ENCODE measurements around the gene CNN3. TPM values are rescaled to one million over a fixed set of nuclear protein-coding genes. Genes with fewer than 3 reads are reported as not detected.

CNN3 gene
- total RNA-seq, 2 donors from 2014 or later = 79.4 to 83.1 TPM

DNA sequence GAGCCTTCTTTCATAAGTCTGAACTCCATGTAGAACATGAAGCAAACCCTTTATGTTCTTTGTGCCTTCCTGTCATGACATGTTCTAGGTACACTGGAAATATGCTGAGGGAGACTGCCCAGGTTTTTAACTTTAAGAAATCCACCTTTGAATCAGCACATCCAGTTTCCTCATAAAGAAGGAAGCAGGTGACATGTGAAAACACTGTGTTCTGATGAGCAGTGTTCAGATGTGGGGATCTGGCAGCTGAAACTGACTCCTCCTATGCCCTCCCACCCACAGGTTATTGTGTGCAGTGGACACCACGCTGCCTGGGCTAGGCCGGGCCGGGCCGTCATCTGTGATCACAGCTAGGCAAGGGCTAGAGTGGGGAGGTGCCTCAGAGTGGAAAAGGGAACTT lies 51.1 kb downstream of the CNN3 start:
- intact Hi-C loops (cut with DNase I) = no loop called here
- Histone ChIP-seq H3K27ac (no peak overlapping the region), H3K27me3 (no peaks in the 10 kb centered on the region), H3K36me3 (replicated peaks in 1 of 2; ENCODE audit: insufficient read depth in 1 of 2, low read depth in 2 of 2) (peaks cover 0 to 8% of the 10 kb centered on the region in 2 donors), H3K4me1 (no peaks in the 10 kb centered on the region), H3K4me3 (no peak overlapping the region), H3K9me3 (no peaks in the 10 kb centered on the region)
- ATAC-seq = no peak
- TF ChIP-seq, protein P1, sequence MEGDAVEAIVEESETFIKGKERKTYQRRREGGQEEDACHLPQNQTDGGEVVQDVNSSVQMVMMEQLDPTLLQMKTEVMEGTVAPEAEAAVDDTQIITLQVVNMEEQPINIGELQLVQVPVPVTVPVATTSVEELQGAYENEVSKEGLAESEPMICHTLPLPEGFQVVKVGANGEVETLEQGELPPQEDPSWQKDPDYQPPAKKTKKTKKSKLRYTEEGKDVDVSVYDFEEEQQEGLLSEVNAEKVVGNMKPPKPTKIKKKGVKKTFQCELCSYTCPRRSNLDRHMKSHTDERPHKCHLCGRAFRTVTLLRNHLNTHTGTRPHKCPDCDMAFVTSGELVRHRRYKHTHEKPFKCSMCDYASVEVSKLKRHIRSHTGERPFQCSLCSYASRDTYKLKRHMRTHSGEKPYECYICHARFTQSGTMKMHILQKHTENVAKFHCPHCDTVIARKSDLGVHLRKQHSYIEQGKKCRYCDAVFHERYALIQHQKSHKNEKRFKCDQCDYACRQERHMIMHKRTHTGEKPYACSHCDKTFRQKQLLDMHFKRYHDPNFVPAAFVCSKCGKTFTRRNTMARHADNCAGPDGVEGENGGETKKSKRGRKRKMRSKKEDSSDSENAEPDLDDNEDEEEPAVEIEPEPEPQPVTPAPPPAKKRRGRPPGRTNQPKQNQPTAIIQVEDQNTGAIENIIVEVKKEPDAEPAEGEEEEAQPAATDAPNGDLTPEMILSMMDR (IDR thresholded peaks at IDR 0.05) = no peak
- TF ChIP-seq POLR2A (IDR thresholded peaks at IDR 0.05) = no peak
- 82 to 97% methylated on average over 4 of the region's 4 CpGs for WGBS, 2 donors
- DNase-seq = no peak

DNA sequence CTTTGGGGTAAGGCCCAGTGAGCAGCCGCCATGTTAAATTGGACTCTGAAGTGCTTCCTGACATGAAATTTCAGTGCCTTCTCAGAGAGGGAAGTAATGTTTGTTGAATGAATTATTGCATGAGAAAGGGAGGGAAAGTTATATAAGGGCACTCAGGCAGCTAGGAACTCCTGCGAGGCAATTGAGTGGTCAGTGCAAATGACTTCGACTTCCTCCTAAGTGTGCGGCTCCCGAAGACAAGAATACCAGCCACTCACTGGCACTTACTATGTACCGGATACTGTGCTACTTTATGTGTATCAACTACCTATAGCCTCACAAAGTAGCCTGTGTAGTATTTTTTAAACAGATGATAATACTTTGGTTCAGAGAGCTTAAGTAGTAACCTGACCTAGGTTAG lies 52.5 kb downstream of the CNN3 start:
- 92 to 95% methylated on average over 6 of the region's 6 CpGs for WGBS, 2 donors
- no peak for ATAC-seq
- H3K27ac ChIP-seq = no peak overlapping the region
- H3K27me3 ChIP-seq = no peaks in the 10 kb centered on the region
- TF ChIP-seq, protein P1 (IDR thresholded peaks at IDR 0.05) = no peak
- no peak for TF ChIP-seq POLR2A (IDR thresholded peaks at IDR 0.05)
- intact Hi-C loops (cut with DNase I) = no loop called here
- H3K4me3 ChIP-seq = no peak overlapping the region
- H3K9me3 ChIP-seq = no peaks in the 10 kb centered on the region
- no peak for DNase-seq
- peaks cover 0 to 8% of the 10 kb centered on the region in 2 donors for H3K36me3 ChIP-seq (replicated peaks in 1 of 2; ENCODE audit: insufficient read depth in 1 of 2, low read depth in 2 of 2)
- no peaks in the 10 kb centered on the region for H3K4me1 ChIP-seq

DNA sequence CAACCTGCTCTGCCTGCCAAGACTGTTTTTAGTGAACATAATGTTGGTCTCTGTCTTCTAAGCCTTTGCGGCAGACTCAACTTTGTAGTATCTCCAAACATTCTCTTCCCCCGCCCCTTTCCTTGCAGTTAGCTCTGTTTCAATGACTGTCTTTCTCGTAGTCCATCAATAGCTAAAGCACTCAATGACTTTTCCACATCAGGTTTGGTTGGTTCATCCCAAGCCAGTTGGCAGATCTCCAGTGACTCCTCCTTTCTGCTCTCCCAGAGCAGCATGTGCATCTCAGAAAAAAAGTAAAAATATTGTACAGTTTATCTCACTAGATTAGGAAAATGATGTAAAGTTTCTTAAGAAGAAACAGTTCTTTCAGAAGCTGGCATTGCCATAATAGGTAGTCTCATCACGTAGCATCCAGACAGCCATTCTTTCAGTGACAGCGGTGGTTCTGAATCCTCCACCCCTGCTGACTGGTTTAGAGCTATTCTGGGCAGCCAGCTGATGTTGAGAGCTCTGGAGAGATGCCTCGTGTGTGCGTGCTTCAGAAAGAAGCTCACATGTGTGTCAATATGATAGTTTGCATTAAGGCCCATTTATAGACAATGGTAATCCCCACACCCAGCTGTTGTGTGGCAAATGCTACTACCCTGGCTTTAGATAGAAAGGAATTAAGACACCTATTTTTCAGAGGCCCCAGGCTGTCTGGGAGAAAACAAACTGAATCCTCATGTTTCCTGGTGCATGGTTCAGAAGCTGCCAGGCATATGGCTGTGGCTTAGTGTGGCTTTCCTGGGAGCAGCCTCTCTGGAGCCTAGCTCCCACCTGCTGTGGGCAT lies 53.2 kb downstream of the CNN3 start:
- Histone ChIP-seq H3K4me1 (no peaks in the 10 kb centered on the region), H3K4me3 (no peak overlapping the region), H3K9me3 (no peaks in the 10 kb centered on the region), H3K27me3 (no peaks in the 10 kb centered on the region), H3K27ac (no peak overlapping the region), H3K36me3 (replicated peaks in 1 of 2; ENCODE audit: insufficient read depth in 1 of 2, low read depth in 2 of 2) (peaks cover 0 to 8% of the 10 kb centered on the region in 2 donors)
- ATAC-seq (no peak), DNase-seq (no peak)
- intact Hi-C loops (cut with DNase I) = no loop called here
- 88 to 92% methylated on average over 7 of the region's 7 CpGs for WGBS, 2 donors
- TF ChIP-seq, protein P1 (IDR thresholded peaks at IDR 0.05) = no peak
- TF ChIP-seq POLR2A (IDR thresholded peaks at IDR 0.05) = no peak

- Histone ChIP-seq H3K4me3 (no peak overlapping the region), H3K4me1 (no peaks in the 10 kb centered on the region), H3K27ac (no peak overlapping the region), H3K36me3 (replicated peaks in 1 of 2; ENCODE audit: insufficient read depth in 1 of 2, low read depth in 2 of 2) (peaks cover 0 to 8% of the 10 kb centered on the region in 2 donors), H3K9me3 (no peaks in the 10 kb centered on the region), H3K27me3 (no peaks in the 10 kb centered on the region)
- intact Hi-C loops (cut with DNase I) = no loop called here
- TF ChIP-seq, protein P1 (IDR thresholded peaks at IDR 0.05) = no peak
- TF ChIP-seq POLR2A (IDR thresholded peaks at IDR 0.05) = no peak
- no peak for ATAC-seq
- DNase-seq = no peak
- WGBS, 2 donors = 94% methylated on average over 4 of the region's 4 CpGs
Observed at GRCh38 chr1:94872771-94873495, 54.0 kb downstream of the CNN3 start.

All from body of pancreas (tissue), 4 donors.